SK-N-SH (cell line): Measurements from ENCODE around the gene ARHGEF40.

Source experiments
- EP300 ChIP-seq, 2 experiments: IDR thresholded peaks; 2 replicates each; pipeline versions ENCODE4 v1.4.0 to v1.6.1; 2012; ENCODE audit warnings: borderline replicate concordance in 1 of 2, low read depth in 1 of 2, low read length in 1 of 2
- MAX ChIP-seq: IDR thresholded peaks from 2 replicates; pipeline ENCODE4 v1.4.0; 2012; ENCODE audit warnings: low read depth

GRCh38 chr14:21042918-21043317 lies 27.2 kb upstream of the ARHGEF40 start:
- TF ChIP-seq MAX (peak; percentile 29; the same call in 1 of the 2 replicates), EP300 (IDR thresholded peaks at IDR 0.05; ENCODE audit: borderline replicate concordance in 1 of 2, low read depth in 1 of 2, low read length in 1 of 2) (no peak)
